DND-41 (cell line): ENCODE results near the gene NR2C2AP.

Experiments
- ATAC-seq: fragments of 200-7000 bp; cut with Tn5 transposase; 3 replicates; pipeline ENCODE4 v1.9.1; 2021; ENCODE audit warnings: low read depth; ENCODE audit not compliant: insufficient read depth
- DNase-seq: peaks from one replicate; pipeline ENCODE4 v3.0.0-alpha.2; 2020
- H2AFZ ChIP-seq: 2 replicates; pipeline ENCODE4 v1.6.0; 2012; ENCODE audit warnings: low read depth, low read length
- H3K27ac ChIP-seq: 2 replicates; pipeline ENCODE4 v1.5.1; 2012; ENCODE audit warnings: low read length, inconsistent platforms
- H3K27me3 ChIP-seq: fragments of 200-600 bp; sonication (generic); 2 replicates; pipeline ENCODE4 v1.6.0; 2012; ENCODE audit warnings: low read length, mild to moderate bottlenecking, inconsistent platforms; ENCODE audit not compliant: insufficient read depth, poor library complexity
- H3K36me3 ChIP-seq: 2 replicates; pipeline ENCODE4 v1.5.1; 2012; ENCODE audit warnings: low read length, inconsistent platforms; ENCODE audit not compliant: insufficient read depth
- H3K4me1 ChIP-seq: 2 replicates; pipeline ENCODE4 v1.5.1; 2012; ENCODE audit warnings: mild to moderate bottlenecking, low read length; ENCODE audit not compliant: insufficient read depth
- H3K4me2 ChIP-seq: 2 replicates; pipeline ENCODE4 v1.6.0; 2012; ENCODE audit warnings: mild to moderate bottlenecking, moderate library complexity, low read length, inconsistent platforms; ENCODE audit not compliant: insufficient read depth
- H3K4me3 ChIP-seq, 2 experiments: fragments of 200-600 bp in 1 of 2; shearing (Covaris generic) in 1 of 2; 2 replicates each; pipeline ENCODE4 v1.5.1; 2012 to 2016; ENCODE audit warnings: inconsistent platforms in 2 of 2, low read length in 2 of 2, mild to moderate bottlenecking in 2 of 2, low read depth in 1 of 2, moderate library complexity in 1 of 2
- H3K79me2 ChIP-seq: 2 replicates; pipeline ENCODE4 v1.6.0; 2012; ENCODE audit warnings: low read length, inconsistent platforms; ENCODE audit not compliant: insufficient read depth
- H3K9ac ChIP-seq: 2 replicates; pipeline ENCODE4 v1.6.0; 2012; ENCODE audit warnings: low read depth, mild to moderate bottlenecking, inconsistent platforms, low read length, moderate library complexity
- H3K9me3 ChIP-seq: 2 replicates; pipeline ENCODE4 v1.5.1; 2012; ENCODE audit warnings: low read length, moderate library complexity, mild to moderate bottlenecking, inconsistent platforms; ENCODE audit not compliant: insufficient read depth, severe bottlenecking
- H4K20me1 ChIP-seq: 2 replicates; pipeline ENCODE4 v1.6.0; 2012; ENCODE audit warnings: low read length; ENCODE audit not compliant: insufficient read depth
- EZH2 ChIP-seq: IDR thresholded peaks from 3 replicates; pipeline ENCODE4 v1.6.1; 2012; ENCODE audit warnings: borderline replicate concordance, low read depth, mild to moderate bottlenecking, moderate library complexity, low read length, inconsistent platforms; ENCODE audit not compliant: severe bottlenecking
- TF ChIP-seq, protein P1 (sequence below): IDR thresholded peaks from 2 replicates; pipeline ENCODE4 v1.5.1; 2012; ENCODE audit warnings: borderline replicate concordance, low read length, moderate library complexity, mild to moderate bottlenecking; ENCODE audit not compliant: poor library complexity, severe bottlenecking; ENCODE audit errors: extremely low read depth

Gene NR2C2AP

DNA sequence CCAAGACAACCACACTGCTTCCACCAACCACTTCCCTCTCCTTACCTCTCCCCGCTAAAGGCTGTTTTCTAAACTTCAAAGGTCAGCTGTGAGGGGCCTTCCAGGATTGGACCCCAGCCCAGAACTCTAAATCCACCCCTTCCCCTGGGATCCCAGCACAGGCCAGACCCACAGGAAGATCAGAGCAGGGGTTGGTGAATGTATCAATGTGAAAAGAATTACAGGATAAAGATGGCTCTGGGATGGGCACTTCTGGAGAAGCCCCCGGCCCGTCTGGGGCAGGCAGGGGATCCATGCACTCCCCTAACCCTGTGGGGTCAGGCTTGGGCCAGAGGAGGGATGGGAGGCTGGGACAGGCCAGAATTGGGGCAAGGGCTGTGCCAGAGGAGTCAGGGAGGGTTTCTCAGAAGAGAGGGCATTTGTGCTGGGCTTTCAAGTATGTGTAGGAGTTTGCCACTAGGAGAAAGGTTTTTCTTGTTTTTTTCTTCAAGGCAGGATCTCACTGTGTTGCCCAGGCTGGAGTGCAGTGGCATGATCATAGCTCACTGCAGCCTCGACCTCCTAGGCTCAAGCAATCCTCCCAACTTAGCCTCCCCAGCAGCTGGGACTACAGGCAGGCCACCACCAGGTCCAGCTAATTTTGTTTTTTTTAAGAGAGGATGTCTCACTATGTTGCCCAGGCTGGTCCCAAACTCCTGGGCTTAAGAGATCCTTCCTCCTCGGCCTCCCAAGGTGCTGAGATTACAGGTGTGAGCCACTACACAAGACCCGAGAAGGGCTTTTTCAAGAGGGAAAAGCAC, 32.1 kb downstream of the NR2C2AP start:
- H3K27ac ChIP-seq, result no peak overlapping the region

DNA sequence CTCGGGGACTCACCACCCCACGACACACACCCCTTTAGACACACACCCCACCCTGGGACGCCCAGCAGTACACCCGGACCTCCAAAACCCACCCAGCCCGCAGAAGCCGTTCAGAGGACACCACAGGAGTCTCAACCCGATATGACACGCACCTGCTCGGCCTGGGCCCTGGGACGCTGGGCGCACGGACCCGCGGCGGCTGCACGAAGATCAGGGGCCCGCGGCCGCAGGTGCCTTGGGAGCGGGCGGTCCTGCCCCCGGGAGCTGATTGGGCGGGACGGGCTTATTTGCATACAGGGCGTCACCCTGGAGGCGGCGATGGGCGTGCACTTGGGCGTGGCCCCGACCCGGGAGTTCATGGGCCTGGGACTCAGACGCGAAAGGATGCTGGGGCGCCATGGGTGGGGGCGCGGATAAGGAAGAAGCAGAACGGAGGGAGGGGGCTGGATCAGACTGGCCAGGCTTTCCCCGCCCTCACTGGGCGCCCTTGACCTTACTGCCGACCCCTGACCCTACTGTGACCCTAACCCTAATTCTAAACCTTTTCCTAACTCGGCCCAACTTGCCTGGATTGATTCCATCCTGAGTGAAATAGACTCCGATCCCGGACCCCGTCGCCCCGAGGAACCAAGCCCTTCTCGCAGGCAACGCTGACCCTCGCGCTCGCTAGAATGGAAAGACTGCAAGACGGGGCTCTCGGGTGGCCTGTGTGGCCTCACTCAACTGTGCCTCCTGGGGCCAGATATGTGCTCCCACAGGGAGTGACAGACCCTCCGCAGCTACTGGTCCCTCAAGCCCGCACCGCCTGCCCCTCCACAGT, 33.0 kb downstream of the NR2C2AP start, which contains the start of gene MEF2B:
Gene MEF2B, minus strand, starts transcription at position 211 of the 820 bp plus-strand sequence. CDS start 19,528 bp downstream, outside the sequence.
- no peaks in the 10 kb centered on the region for H3K27me3 ChIP-seq
- ATAC-seq (peak; percentile 36; the same call in 1 of the 3 replicates), DNase-seq (peak; percentile 17)
- no peaks in the 10 kb centered on the region for H4K20me1 ChIP-seq
- H2AFZ ChIP-seq, result no peak within 1 kb of the TSS
- no peaks in the 10 kb centered on the region for H3K9me3 ChIP-seq
- H3K4me1 ChIP-seq, result no peaks in the 10 kb centered on the region
- no peaks in the 10 kb centered on the region for H3K79me2 ChIP-seq
- H3K27ac ChIP-seq, result no peak within 1 kb of the TSS
- no peak within 1 kb of the TSS for H3K4me3 ChIP-seq
- H3K4me2 ChIP-seq, result no peak within 1 kb of the TSS
- no peaks in the 10 kb centered on the region for H3K36me3 ChIP-seq
- TF ChIP-seq, protein P1, sequence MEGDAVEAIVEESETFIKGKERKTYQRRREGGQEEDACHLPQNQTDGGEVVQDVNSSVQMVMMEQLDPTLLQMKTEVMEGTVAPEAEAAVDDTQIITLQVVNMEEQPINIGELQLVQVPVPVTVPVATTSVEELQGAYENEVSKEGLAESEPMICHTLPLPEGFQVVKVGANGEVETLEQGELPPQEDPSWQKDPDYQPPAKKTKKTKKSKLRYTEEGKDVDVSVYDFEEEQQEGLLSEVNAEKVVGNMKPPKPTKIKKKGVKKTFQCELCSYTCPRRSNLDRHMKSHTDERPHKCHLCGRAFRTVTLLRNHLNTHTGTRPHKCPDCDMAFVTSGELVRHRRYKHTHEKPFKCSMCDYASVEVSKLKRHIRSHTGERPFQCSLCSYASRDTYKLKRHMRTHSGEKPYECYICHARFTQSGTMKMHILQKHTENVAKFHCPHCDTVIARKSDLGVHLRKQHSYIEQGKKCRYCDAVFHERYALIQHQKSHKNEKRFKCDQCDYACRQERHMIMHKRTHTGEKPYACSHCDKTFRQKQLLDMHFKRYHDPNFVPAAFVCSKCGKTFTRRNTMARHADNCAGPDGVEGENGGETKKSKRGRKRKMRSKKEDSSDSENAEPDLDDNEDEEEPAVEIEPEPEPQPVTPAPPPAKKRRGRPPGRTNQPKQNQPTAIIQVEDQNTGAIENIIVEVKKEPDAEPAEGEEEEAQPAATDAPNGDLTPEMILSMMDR, result no peak
- no peak for TF ChIP-seq EZH2
- no peak within 1 kb of the TSS for H3K9ac ChIP-seq

More for the DNA sequence above, 32.1 kb downstream of the NR2C2AP start:
- H2AFZ ChIP-seq, result no peak overlapping the region
- H3K27me3 ChIP-seq, result no peaks in the 10 kb centered on the region
- ATAC-seq (no peak), DNase-seq (no peak)
- H3K4me2 ChIP-seq, result no peak overlapping the region
- H3K79me2 ChIP-seq, result no peaks in the 10 kb centered on the region
- no peaks in the 10 kb centered on the region for H3K36me3 ChIP-seq
- no peaks in the 10 kb centered on the region for H3K4me1 ChIP-seq
- TF ChIP-seq, protein P1, result no peak
- no peak for TF ChIP-seq EZH2
- no peak overlapping the region for H3K9ac ChIP-seq
- H3K9me3 ChIP-seq, result no peaks in the 10 kb centered on the region
- no peak overlapping the region for H3K4me3 ChIP-seq
- no peaks in the 10 kb centered on the region for H4K20me1 ChIP-seq

DNA sequence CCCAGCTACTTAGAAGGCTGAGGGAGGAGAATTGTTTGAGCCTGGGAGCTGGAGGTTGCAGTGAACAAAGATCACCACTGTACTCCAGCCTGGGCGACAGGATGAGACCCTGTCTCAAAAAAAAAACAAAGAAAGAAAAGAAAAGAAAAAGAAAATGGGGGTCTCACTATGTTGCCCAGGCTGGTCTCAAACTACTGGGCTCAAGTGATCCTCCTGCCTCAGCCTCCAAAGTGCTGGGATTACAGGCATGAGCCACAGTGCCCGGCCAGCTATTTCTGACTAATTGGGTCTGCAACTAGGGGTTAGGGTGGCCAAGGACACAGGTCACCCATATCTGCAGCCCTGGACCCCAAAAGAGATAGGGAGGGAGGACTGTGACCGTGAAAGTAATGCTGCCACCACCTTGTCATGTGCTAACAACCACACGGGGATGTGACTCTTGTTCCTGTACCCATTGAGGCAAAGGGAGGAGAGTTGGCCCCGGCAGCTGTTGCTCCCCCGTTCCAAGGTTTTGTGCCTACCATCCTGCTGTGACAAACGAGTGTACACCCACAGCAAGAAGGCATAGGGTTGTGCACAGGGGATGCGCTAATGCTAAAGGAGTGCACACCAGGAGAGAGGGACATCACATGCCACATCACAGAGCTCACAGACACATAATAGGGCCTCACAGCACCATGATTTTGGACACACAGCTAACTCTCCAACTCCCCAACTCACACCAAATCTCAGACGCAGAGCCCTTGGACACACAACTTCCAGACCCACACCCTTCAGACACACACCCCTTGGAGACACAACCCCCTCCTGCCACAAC, 33.8 kb downstream of the NR2C2AP start:
- H4K20me1 ChIP-seq, result no peaks in the 10 kb centered on the region
- ATAC-seq (no peak), DNase-seq (no peak)
- no peak overlapping the region for H3K4me3 ChIP-seq
- no peak overlapping the region for H3K4me2 ChIP-seq
- no peak overlapping the region for H3K9ac ChIP-seq
- no peaks in the 10 kb centered on the region for H3K9me3 ChIP-seq
- no peaks in the 10 kb centered on the region for H3K79me2 ChIP-seq
- no peaks in the 10 kb centered on the region for H3K36me3 ChIP-seq
- no peak overlapping the region for H3K27ac ChIP-seq
- no peak for TF ChIP-seq EZH2
- TF ChIP-seq, protein P1, result no peak
- no peak overlapping the region for H2AFZ ChIP-seq
- no peaks in the 10 kb centered on the region for H3K4me1 ChIP-seq
- H3K27me3 ChIP-seq, result no peaks in the 10 kb centered on the region
